ENCODE data around the gene RBFOX1. TPM values are rescaled to one million over a fixed set of nuclear protein-coding genes. Genes with fewer than 3 reads are reported as not detected.

The RBFOX1 gene
- total RNA-seq, 2 experiments from 2014 or later, result not detected

- H3K27ac Mint-ChIP-seq, result no peak overlapping the region
- no peaks in the 10 kb centered on the region for H3K36me3 Mint-ChIP-seq (ENCODE audit: low read depth)
- H3K9me3 Mint-ChIP-seq, result peaks cover 10% of the 10 kb centered on the region
- no peak overlapping the region for H3K4me3 Mint-ChIP-seq
- DNase-seq, result no peak
- ChIA-PET POLR2A (no interaction called here), CTCF (no interaction called here)
- H3K27me3 Mint-ChIP-seq, result no peaks in the 10 kb centered on the region
- no peaks in the 10 kb centered on the region for H3K4me1 Mint-ChIP-seq
These were observed 34.6 kb downstream of the RBFOX1 start for GRCh38 chr16:7366993-7367880.

DNA sequence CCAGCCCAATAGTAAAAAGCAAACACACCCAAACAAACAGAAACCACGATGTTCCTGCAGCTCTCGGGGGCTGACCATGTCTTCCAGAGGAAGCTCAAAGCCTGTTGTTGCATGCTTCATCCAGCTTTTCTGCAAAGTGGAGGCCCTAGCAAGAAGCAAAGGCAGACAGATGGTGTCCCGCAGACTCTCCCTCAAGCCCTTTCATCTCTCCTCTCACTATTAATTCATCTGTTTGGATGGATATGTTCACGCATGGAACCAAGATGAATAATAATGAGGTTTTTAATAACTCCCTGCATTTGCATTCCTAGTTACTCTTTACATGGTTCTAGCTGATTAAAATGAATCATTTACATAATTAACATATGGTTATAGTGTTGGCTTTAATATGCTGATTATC is 36.6 kb downstream of the RBFOX1 start:
- no peaks in the 10 kb centered on the region for H3K4me1 Mint-ChIP-seq
- no peaks in the 10 kb centered on the region for H3K36me3 Mint-ChIP-seq (ENCODE audit: low read depth)
- peaks cover 10% of the 10 kb centered on the region for H3K9me3 Mint-ChIP-seq
- POLR2A ChIA-PET, result no interaction called here
- CTCF ChIA-PET, result no interaction called here
- DNase-seq, result no peak
- no peak overlapping the region for H3K4me3 Mint-ChIP-seq
- H3K27ac Mint-ChIP-seq, result no peak overlapping the region
- no peaks in the 10 kb centered on the region for H3K27me3 Mint-ChIP-seq

- no peaks in the 10 kb centered on the region for H3K27me3 Mint-ChIP-seq
- H3K36me3 Mint-ChIP-seq (ENCODE audit: low read depth), result no peaks in the 10 kb centered on the region
- H3K27ac Mint-ChIP-seq, result no peak overlapping the region
- ChIA-PET CTCF (no interaction called here), POLR2A (no interaction called here)
- peaks cover 2% of the 10 kb centered on the region for H3K9me3 Mint-ChIP-seq
- H3K4me3 Mint-ChIP-seq, result no peak overlapping the region
- no peaks in the 10 kb centered on the region for H3K4me1 Mint-ChIP-seq
- DNase-seq, result no peak
These were observed 39.5 kb downstream of the RBFOX1 start for GRCh38 chr16:7372095-7372494.

- POLR2A ChIA-PET, result no interaction called here
- H3K9me3 Mint-ChIP-seq, result peaks cover 5% of the 10 kb centered on the region
- H3K27ac Mint-ChIP-seq, result no peak overlapping the region
- H3K27me3 Mint-ChIP-seq, result no peaks in the 10 kb centered on the region
- H3K36me3 Mint-ChIP-seq (ENCODE audit: low read depth), result no peaks in the 10 kb centered on the region
- H3K4me1 Mint-ChIP-seq, result no peaks in the 10 kb centered on the region
- CTCF ChIA-PET, result no interaction called here
- no peak overlapping the region for H3K4me3 Mint-ChIP-seq
- DNase-seq, result no peak
These were observed 41.1 kb downstream of the RBFOX1 start for GRCh38 chr16:7373776-7374175.

- Mint-ChIP-seq H3K27ac (no peak overlapping the region), H3K36me3 (ENCODE audit: low read depth) (no peaks in the 10 kb centered on the region), H3K27me3 (no peaks in the 10 kb centered on the region)
These were observed 42.0 kb downstream of the RBFOX1 start for GRCh38 chr16:7374614-7375174.

GRCh38 chr16:7376227-7376626 is 43.6 kb downstream of the RBFOX1 start:
- H3K36me3 Mint-ChIP-seq (ENCODE audit: low read depth), result no peaks in the 10 kb centered on the region
- H3K4me3 Mint-ChIP-seq, result no peak overlapping the region
- H3K4me1 Mint-ChIP-seq, result no peaks in the 10 kb centered on the region
- ChIA-PET POLR2A (no interaction called here), CTCF (no interaction called here)
- H3K9me3 Mint-ChIP-seq, result peaks cover 5% of the 10 kb centered on the region
- no peak overlapping the region for H3K27ac Mint-ChIP-seq
- DNase-seq, result no peak
- H3K27me3 Mint-ChIP-seq, result no peaks in the 10 kb centered on the region

More at GRCh38 chr16:7374614-7375174, 42.0 kb downstream of the RBFOX1 start:
- DNase-seq, result no peak
- Mint-ChIP-seq H3K4me1 (no peaks in the 10 kb centered on the region), H3K9me3 (peaks cover 5% of the 10 kb centered on the region), H3K4me3 (no peak overlapping the region)
- POLR2A ChIA-PET, result no interaction called here
- CTCF ChIA-PET, result no interaction called here

GRCh38 chr16:7377231-7377630 is 44.6 kb downstream of the RBFOX1 start:
- POLR2A ChIA-PET, result no interaction called here
- H3K27me3 Mint-ChIP-seq, result no peaks in the 10 kb centered on the region
- no peaks in the 10 kb centered on the region for H3K4me1 Mint-ChIP-seq
- no peak overlapping the region for H3K4me3 Mint-ChIP-seq
- peaks cover 5% of the 10 kb centered on the region for H3K9me3 Mint-ChIP-seq
- no peak overlapping the region for H3K27ac Mint-ChIP-seq
- no peak for DNase-seq
- no peaks in the 10 kb centered on the region for H3K36me3 Mint-ChIP-seq (ENCODE audit: low read depth)
- CTCF ChIA-PET, result no interaction called here

DNA sequence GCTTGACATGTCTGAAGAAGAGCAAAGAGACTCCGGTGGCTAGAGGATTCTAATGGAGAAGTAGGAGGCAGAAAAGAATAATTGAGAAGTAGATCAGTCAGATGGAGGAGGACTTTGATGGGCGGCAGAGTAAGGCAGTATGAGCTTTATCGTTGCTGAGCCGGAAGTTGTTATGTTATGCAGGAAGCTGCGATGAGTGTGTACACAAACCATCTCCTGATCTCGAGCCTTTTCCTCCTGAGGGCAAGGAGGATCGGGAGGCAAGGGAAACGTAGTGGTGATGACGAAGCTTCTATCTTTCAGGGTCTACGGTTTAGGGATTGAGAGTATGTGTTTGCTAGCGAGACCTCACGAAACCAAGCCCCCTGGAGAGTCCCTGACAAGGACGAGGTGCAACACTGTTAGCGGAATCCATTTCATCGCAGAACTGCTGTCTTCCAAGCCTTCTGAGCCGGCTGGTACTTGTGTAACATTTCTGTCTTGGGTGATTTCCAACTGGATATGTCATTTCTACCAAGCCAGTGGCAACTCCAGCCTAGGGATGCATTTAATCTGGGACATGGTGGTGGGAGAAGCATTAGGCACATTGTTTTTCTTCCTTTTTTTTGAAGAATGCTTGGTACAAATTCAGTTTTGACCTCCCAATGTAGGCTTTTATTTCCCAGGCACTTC is 45.5 kb downstream of the RBFOX1 start:
- Mint-ChIP-seq H3K27me3 (no peaks in the 10 kb centered on the region), H3K27ac (no peak overlapping the region), H3K4me1 (no peaks in the 10 kb centered on the region), H3K36me3 (ENCODE audit: low read depth) (no peaks in the 10 kb centered on the region), H3K9me3 (peaks cover 5% of the 10 kb centered on the region), H3K4me3 (no peak overlapping the region)
- CTCF ChIA-PET, result no interaction called here
- DNase-seq, result no peak
- POLR2A ChIA-PET, result no interaction called here

DNA sequence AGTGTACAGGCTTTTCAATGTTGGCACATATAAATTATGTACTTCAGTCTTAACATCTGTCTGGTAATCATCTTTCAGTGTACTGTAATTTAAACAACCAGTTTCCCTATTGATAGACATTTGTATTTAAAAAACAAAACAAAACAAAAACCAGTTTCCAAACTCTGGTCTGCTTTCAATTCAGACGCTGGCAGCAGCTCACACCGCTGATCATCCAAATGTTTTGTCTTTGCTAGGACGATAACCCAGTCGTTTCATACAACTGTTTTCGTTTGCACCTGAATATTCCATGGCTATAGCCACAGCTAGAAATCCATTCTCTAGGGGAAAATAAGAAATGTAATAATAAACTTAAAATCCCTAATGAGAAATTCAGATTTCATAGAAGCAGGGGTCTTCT is 47.8 kb downstream of the RBFOX1 start:
- CTCF ChIA-PET, result no interaction called here
- Mint-ChIP-seq H3K27ac (no peak overlapping the region), H3K9me3 (peaks cover 8% of the 10 kb centered on the region)

GRCh38 chr16:7380911-7381310 is 48.3 kb downstream of the RBFOX1 start:
- DNase-seq, result no peak
- POLR2A ChIA-PET, result no interaction called here
- no peaks in the 10 kb centered on the region for H3K36me3 Mint-ChIP-seq (ENCODE audit: low read depth)

More for the DNA sequence above, 47.8 kb downstream of the RBFOX1 start:
- Mint-ChIP-seq H3K27me3 (no peaks in the 10 kb centered on the region), H3K36me3 (ENCODE audit: low read depth) (no peaks in the 10 kb centered on the region), H3K4me1 (no peaks in the 10 kb centered on the region), H3K4me3 (no peak overlapping the region)
- POLR2A ChIA-PET, result no interaction called here
- DNase-seq, result no peak

DNA sequence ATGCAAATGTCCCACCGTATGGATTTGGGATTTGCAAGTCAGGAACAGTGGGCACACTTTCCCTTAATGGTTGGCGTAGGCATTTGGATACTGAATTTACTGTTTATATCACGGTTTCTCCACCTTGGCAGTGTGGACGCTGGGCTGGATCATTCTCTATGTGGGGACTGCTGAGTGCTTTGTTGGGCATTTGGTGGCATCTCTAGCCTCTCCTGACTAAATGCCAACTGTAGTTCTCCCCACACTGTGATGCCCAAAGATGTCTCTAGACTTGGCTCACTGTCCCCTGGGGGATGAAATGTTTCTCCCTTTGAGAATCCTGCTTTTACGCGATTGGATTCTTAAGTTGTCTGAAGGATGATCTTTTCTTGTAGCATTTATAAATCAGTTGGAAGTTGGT is 49.0 kb downstream of the RBFOX1 start:
- no peaks in the 10 kb centered on the region for H3K36me3 Mint-ChIP-seq (ENCODE audit: low read depth)
- no peaks in the 10 kb centered on the region for H3K27me3 Mint-ChIP-seq
- H3K27ac Mint-ChIP-seq, result no peak overlapping the region
- no peaks in the 10 kb centered on the region for H3K4me1 Mint-ChIP-seq
- ChIA-PET POLR2A (no interaction called here), CTCF (no interaction called here)
- peaks cover 8% of the 10 kb centered on the region for H3K9me3 Mint-ChIP-seq
- H3K4me3 Mint-ChIP-seq, result no peak overlapping the region
- DNase-seq, result no peak

More at GRCh38 chr16:7380911-7381310, 48.3 kb downstream of the RBFOX1 start:
- peaks cover 8% of the 10 kb centered on the region for H3K9me3 Mint-ChIP-seq
- no peaks in the 10 kb centered on the region for H3K27me3 Mint-ChIP-seq
- H3K27ac Mint-ChIP-seq, result no peak overlapping the region
- H3K4me3 Mint-ChIP-seq, result no peak overlapping the region
- no peaks in the 10 kb centered on the region for H3K4me1 Mint-ChIP-seq
- CTCF ChIA-PET, result no interaction called here

- H3K27ac Mint-ChIP-seq, result no peak overlapping the region
- H3K4me1 Mint-ChIP-seq, result no peaks in the 10 kb centered on the region
- DNase-seq, result no peak
- H3K4me3 Mint-ChIP-seq, result no peak overlapping the region
- ChIA-PET POLR2A (no interaction called here), CTCF (no interaction called here)
- H3K9me3 Mint-ChIP-seq, result peaks cover 8% of the 10 kb centered on the region
- H3K27me3 Mint-ChIP-seq, result no peaks in the 10 kb centered on the region
- no peaks in the 10 kb centered on the region for H3K36me3 Mint-ChIP-seq (ENCODE audit: low read depth)
These were observed 49.9 kb downstream of the RBFOX1 start for GRCh38 chr16:7382521-7382920.

DNA sequence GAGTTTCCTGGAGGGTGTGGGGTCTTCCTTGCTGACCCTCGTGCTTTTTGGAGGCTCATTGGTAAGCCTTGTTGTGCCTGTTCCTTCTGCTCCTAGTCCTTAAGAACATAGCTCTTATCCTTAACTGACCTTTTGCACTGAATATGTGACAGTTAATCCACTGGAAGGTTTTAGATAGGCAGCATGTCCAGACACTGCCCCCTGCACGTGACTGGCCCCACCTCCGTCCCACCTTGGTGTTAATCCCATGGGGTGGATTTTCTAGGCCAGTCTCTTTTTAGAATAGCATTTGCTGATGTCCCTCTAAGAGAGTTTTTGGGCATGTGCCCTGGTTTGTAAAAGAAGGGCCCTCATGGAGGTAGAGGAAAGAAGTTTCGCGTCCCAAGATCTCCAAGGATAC is 58.3 kb downstream of the RBFOX1 start:
- Mint-ChIP-seq H3K27me3 (no peaks in the 10 kb centered on the region), H3K36me3 (ENCODE audit: low read depth) (no peaks in the 10 kb centered on the region), H3K4me1 (no peaks in the 10 kb centered on the region), H3K9me3 (peaks cover 31% of the 10 kb centered on the region), H3K27ac (no peak overlapping the region), H3K4me3 (no peak overlapping the region)
- no peak for DNase-seq
- ChIA-PET CTCF (no interaction called here), POLR2A (no interaction called here)
